C1 segment of cervical spinal cord (tissue), 14 donors: ENCODE data around the gene RPL9.
"Not testable (repeated sequence)": the region's sequence is repeated elsewhere in the genome, so short reads cannot be mapped to it uniquely, and the experiment has no call there.

Experiments used
- DNase-seq, 14 donors: peaks; one replicate each; lab custom pipeline; 2025; lab: John Stamatoyannopoulos, UW

The RPL9 gene

GRCh38 chr4:39466747-39467146 is 8.0 kb upstream of the RPL9 start:
- no peak for DNase-seq

DNA sequence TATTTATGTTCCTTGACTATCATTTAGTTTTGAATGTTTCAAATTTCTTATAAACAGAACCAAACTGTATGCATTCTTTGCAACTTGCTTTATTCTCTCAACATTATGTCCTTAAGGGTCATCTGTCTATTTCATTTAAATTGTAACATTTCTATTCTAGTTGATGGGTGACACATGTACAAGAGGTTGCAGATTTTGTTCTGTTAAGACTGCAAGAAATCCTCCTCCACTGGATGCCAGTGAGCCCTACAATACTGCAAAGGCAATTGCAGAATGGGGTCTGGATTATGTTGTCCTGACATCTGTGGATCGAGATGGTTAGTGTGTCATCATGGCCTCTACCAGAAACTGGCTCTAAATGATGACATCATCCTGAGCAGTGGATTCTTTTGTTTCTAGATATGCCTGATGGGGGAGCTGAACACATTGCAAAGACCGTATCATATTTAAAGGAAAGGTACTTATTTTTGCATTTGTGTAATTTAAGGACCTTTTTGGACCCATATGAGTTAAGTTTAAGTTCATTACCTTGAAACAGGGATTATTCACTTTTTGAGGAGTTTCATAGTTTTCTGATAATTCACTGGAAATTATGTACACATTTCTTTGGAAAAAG is 6.3 kb upstream of the RPL9 start:
- DNase-seq: no peak

GRCh38 chr4:39458161-39458504 is 589 bp downstream of the RPL9 start:
- DNase-seq: not testable (repeated sequence)

DNA sequence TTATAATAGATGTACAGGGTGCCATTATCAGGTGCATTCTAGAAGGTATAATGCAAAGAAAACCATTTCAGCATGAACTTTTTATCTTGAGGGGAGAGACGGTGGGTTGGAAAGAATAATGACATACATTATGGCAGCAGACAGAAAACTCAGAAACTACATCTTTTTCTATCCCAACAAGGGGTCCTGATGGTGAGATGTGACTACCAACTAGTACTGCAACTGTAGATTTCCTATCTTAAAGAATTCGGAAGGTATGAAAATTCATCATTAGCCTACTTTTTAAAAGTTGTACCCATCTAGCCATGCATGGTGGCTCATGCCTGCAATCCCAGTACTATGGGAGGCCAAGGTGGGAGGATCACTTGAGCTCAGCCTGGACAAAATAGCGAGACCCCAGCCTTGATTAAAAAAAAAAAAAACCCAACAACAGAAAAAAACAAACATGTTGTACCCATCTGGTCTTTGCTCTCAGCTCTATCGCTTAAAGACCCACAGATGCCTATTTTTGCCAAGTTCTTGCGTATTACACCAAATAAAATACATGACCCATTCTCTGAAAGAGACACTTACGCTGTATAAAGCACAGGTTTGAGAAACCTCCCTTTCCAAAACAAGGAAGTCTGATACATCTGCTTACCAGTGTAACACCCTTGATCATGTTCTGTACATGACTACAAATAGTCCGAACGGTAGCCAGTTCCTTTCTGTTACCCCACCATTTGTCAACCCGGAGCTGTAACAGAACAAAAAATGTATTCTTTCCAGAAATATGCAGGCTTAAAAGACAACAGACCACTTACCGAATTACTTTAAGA is 1.6 kb downstream of the RPL9 start:
- no peak for DNase-seq

GRCh38 chr4:39455486-39455885 is 3.2 kb downstream of the RPL9 start:
- DNase-seq: no peak

GRCh38 chr4:39453738-39454137 is 5.0 kb downstream of the RPL9 start:
- DNase-seq: no peak

- DNase-seq: no peak
Observed at GRCh38 chr4:39452860-39453587, 5.7 kb downstream of the RPL9 start.

DNA sequence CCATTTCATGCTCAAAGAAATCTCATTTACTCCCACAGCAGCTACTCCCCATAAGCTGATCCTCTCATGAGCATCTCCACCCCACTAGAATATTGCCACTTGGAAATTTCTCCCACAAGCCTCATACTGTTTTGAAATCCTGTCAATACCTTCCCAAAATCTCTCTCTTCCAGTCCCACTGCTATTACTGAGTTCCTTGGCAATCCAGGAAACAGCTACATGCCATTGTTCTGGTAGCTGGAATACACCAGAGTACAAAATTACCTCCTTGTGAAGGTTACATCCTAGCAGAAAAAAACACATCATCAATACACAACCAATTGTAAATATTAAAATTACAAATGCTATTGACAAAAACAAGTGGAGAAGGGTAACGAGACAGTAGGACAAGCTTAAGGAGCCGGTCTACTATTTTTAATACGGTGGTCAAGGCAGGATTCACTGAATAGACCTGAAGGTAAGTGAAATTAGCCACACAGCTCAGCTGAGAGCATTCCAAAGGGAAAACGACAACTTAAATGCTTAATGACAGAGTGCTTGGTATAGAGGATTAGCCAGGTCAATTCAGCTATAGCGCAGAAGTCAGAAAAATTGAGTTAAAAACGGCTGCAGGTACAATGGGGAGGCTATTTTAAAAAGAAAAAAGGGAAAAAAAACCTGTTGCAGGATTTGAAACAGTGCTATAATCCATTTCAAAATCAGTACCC is 6.4 kb downstream of the RPL9 start:
- DNase-seq: no peak

DNA sequence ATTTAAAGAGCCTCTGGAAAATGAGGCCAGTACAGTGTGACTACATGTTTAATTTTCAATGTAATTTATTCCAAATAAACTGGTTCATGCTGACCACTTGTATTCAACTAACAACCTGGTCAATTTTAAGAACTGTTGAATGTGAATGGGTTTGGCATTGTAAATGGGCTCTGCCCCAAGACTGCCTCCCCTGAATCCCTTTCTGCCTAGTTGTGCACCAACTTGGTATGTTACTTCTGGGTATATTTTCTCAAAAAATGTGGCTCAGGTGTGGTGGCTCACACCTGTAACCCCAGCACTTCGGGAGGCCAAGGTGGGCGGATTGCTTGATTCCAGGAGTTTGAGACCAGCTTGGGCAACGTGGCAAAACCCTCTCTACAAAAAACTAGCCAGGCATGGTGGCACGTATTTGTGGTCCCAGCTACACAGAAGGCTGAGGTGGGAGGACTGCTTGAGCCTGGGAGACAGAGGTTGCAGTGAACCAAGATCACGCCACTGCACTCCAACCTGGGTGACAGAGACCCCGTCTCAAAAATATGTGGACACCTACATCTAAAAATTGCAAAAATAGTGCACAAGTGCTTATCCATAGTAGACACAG is 7.2 kb downstream of the RPL9 start:
- DNase-seq: no peak

DNA sequence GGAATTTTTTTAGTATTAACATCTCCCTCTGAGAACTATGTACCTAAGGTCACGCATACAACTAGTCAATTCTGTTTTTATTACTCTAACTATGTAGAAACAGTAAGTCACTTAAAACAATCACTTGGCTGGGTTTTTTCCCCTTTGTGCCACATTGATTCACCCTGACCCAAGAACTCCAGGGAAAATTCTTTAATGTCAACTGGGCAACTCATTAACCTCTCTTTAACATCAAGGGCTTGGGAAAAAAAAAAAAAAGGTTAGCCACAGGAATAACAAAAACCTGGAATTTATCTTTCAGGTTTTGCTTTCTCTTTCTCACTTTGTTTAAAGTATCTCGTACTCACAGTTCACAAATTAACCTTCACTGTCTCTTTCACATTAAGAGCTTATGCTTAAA is 8.1 kb downstream of the RPL9 start:
- DNase-seq: no peak

GRCh38 chr4:39446842-39447573 is 11.7 kb downstream of the RPL9 start:
- peak in 5 of 14 donors; percentile 2 to 32 (median 6) for DNase-seq

- no peak for DNase-seq
Observed at GRCh38 chr4:39446483-39446841, 12.3 kb downstream of the RPL9 start.

DNA sequence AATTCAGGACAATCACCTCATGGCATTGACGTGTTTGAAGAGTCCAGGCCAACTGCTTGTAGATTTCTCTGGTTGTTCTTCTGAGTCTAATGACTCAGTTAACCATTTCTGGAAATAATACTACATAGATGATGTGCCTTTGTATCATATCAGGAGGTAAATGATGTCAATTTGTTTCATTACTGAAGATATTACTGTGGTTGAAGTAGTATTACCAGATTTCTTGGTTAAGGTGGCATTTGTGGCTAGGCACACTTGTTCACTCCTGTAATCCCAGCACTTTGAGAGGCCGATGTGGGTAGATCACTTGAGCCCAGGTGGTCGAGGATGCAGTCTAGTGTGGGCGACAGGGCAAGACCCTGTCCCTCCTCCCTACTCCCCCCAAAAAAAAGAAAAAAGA is 15.7 kb downstream of the RPL9 start:
- no peak for DNase-seq

- DNase-seq: no peak
Observed at GRCh38 chr4:39441593-39441992, 17.1 kb downstream of the RPL9 start.

- no peak for DNase-seq
Observed at GRCh38 chr4:39435659-39436563, 22.8 kb downstream of the RPL9 start.

GRCh38 chr4:39433878-39434492 is 24.7 kb downstream of the RPL9 start:
- DNase-seq: no peak

DNA sequence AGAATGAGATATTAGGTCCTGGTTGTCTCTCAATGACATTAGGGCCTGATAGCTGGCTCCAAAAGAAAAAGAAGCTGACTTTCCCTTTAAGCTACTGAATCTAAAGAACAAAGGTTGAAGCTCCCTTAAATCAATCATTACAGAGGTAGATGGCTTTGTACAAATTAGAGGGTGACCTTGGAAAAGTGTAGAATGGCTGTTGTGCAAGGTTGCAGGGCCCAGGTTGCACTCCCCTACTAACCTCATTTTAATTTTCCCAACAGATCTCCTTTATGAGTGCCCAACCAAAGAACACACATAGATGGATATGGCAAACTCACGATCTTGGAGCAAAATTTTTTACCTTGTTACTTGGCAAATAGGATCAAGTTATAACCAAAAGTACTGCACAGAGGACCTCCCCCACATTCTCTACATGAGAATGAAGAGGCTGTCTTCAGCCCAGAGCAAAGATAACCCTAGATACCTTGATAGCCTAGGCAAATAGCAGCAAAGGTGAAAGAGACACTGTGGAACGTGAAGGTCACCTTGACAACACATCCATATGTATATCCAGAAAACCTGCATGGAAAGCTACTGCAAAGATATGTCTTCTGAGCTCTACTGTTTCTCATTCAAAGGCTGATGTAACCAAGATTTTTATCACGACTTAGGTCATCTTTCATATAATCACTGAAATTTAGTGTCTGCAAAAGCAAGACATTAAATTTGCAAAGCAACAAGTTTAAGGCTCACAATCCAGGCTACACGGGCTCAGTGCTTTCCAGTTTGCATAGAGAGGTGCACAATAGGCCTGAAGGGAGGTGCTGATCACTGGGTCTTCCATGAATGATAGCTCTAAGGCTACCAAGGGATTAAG is 29.0 kb downstream of the RPL9 start:
- no peak for DNase-seq

- DNase-seq: no peak
Observed at GRCh38 chr4:39427520-39428114, 31.1 kb downstream of the RPL9 start.
